Esophagus squamous epithelium (tissue), 4 donors: ENCODE results near the gene KRT78.

Source experiments
- POLR2A ChIP-seq, 4 donors: fragments of 450-650 bp; IDR thresholded peaks; one replicate each; pipeline ENCODE4 v1.6.1; 2017; ENCODE audit warnings: antibody characterized with exemption in 4 of 4, mild to moderate bottlenecking in 4 of 4, moderate library complexity in 3 of 4
- TF ChIP-seq, protein P1 (sequence below), 6 experiments: fragments of 450-650 bp in 4 of 6; fragments of 200-600 bp in 2 of 6; sonication (generic) in 2 of 6; IDR thresholded peaks; one replicate each; pipeline ENCODE4 v1.5.1; 2016 to 2019; ENCODE audit warnings: antibody characterized with exemption in 6 of 6, mild to moderate bottlenecking in 4 of 6, moderate library complexity in 4 of 6

DNA sequence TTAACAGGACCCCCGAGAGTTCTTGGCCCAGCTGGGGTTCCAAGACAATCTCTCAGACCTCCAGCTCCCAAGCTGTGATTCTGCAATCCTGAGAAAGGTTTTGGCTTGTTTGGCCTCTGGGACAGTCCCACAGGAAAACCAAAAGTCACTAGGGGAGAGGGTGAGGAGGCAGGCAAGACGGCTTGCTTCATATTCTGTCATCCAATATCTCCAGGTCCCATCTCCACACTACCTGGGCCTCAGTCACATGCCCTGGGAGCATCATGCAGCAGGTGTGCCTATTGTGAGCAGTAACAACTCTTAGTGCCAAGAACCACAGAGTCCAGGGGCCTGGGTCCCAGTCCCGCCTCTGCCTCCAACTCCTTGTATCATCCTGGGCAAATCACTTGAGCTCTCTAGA, 16.3 kb downstream of the KRT78 start:
- TF ChIP-seq, protein P1, sequence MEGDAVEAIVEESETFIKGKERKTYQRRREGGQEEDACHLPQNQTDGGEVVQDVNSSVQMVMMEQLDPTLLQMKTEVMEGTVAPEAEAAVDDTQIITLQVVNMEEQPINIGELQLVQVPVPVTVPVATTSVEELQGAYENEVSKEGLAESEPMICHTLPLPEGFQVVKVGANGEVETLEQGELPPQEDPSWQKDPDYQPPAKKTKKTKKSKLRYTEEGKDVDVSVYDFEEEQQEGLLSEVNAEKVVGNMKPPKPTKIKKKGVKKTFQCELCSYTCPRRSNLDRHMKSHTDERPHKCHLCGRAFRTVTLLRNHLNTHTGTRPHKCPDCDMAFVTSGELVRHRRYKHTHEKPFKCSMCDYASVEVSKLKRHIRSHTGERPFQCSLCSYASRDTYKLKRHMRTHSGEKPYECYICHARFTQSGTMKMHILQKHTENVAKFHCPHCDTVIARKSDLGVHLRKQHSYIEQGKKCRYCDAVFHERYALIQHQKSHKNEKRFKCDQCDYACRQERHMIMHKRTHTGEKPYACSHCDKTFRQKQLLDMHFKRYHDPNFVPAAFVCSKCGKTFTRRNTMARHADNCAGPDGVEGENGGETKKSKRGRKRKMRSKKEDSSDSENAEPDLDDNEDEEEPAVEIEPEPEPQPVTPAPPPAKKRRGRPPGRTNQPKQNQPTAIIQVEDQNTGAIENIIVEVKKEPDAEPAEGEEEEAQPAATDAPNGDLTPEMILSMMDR (IDR thresholded peaks at IDR 0.05), result no peak
- no peak for TF ChIP-seq POLR2A (IDR thresholded peaks at IDR 0.05)
